SU-DHL-6 (cell line): Measurements from ENCODE around the gene NCAM2.

Experiments
- H2AFZ ChIP-seq: fragments of 200-600 bp; sonication (generic); 2 replicates; pipeline ENCODE4 v1.6.1; 2014; ENCODE audit warnings: low read depth, mild to moderate bottlenecking, moderate library complexity, mixed read lengths, antibody characterized with exemption, low read length; ENCODE audit not compliant: severe bottlenecking
- H3F3A ChIP-seq: fragments of 200-600 bp; shearing (Covaris generic); 2 replicates; pipeline ENCODE4 v1.6.0; 2016; ENCODE audit warnings: antibody characterized with exemption, mild to moderate bottlenecking; ENCODE audit not compliant: insufficient read depth
- H3K27ac ChIP-seq: fragments of 200-600 bp; sonication (generic); 2 replicates; pipeline ENCODE4 v1.5.1; 2016; ENCODE audit warnings: low read depth, mild to moderate bottlenecking, low read length, moderate library complexity, mixed read lengths
- H3K27me3 ChIP-seq: fragments of 200-600 bp; sonication (generic), shearing (Covaris generic); 2 replicates; pipeline ENCODE4 v1.6.0; 2014; ENCODE audit warnings: mild to moderate bottlenecking, low read length
- H3K36me3 ChIP-seq: fragments of 200-600 bp; sonication (generic); 2 replicates; pipeline ENCODE4 v1.6.1; 2014; ENCODE audit warnings: mild to moderate bottlenecking, low read length, mixed read lengths
- H3K4me2 ChIP-seq: fragments of 300-600, 200-600 bp; shearing (Covaris generic), sonication (generic); 2 replicates; pipeline ENCODE4 v1.6.0; 2014; ENCODE audit warnings: low read length, low read depth, mild to moderate bottlenecking; ENCODE audit not compliant: poor library complexity, severe bottlenecking
- H3K4me3 ChIP-seq: fragments of 200-600 bp; sonication (generic); 2 replicates; pipeline ENCODE4 v1.5.1; 2014; ENCODE audit warnings: antibody characterized with exemption, low read length, mild to moderate bottlenecking, mixed read lengths; ENCODE audit not compliant: insufficient read depth, poor library complexity, severe bottlenecking
- H3K79me2 ChIP-seq: fragments of 200-600 bp; sonication (generic); 2 replicates; pipeline ENCODE4 v1.6.1; 2014; ENCODE audit warnings: mild to moderate bottlenecking, low read length, moderate library complexity; ENCODE audit not compliant: insufficient read depth
- H3K9ac ChIP-seq: fragments of 200-600 bp; sonication (generic); 2 replicates; pipeline ENCODE4 v1.7.0; 2014; ENCODE audit warnings: mild to moderate bottlenecking, low read length
- H3K9me2 ChIP-seq: fragments of 200-600 bp; sonication (generic); replicated peaks from 2 replicates; pipeline ENCODE4 v1.6.1; 2014; ENCODE audit warnings: low read length; ENCODE audit not compliant: insufficient read depth
- H3K9me3 ChIP-seq: fragments of 200-600 bp; sonication (generic); 2 replicates; pipeline ENCODE4 v1.6.1; 2014; ENCODE audit warnings: low read length, mixed read lengths; ENCODE audit not compliant: insufficient read depth
- H4K20me1 ChIP-seq: fragments of 200-600 bp; sonication (generic); 2 replicates; pipeline ENCODE4 v1.6.1; 2014; ENCODE audit warnings: low read depth, mild to moderate bottlenecking, antibody characterized with exemption, low read length, moderate library complexity, mixed read lengths
- EZH2phosphoT487 ChIP-seq: fragments of 200-600 bp; sonication (generic), shearing (Covaris generic); conservative IDR thresholded peaks from 2 replicates; pipeline ENCODE4 v1.6.1; 2018; ENCODE audit warnings: mild to moderate bottlenecking, antibody characterized with exemption, low read length, moderate library complexity, mixed read lengths
- TF ChIP-seq, protein P1 (sequence below): fragments of 200-600 bp; sonication (generic); IDR thresholded peaks from one replicate; pipeline ENCODE4 v1.5.1; 2017; ENCODE audit warnings: antibody characterized with exemption, mild to moderate bottlenecking, low read length, moderate library complexity; ENCODE audit not compliant: insufficient read depth, poor library complexity, severe bottlenecking

NCAM2 gene

GRCh38 chr21:21241391-21241790, 243.2 kb downstream of the NCAM2 start:
- H3K27me3 ChIP-seq = no peaks in the 10 kb centered on the region
- H3K36me3 ChIP-seq = no peaks in the 10 kb centered on the region
- no peak overlapping the region for H3K27ac ChIP-seq
- no peaks in the 10 kb centered on the region for H3F3A ChIP-seq
- no peak overlapping the region for H3K4me3 ChIP-seq
- no peak overlapping the region for H3K4me2 ChIP-seq
- no peaks in the 10 kb centered on the region for H3K79me2 ChIP-seq
- no peaks in the 10 kb centered on the region; the same call in 1 of the 2 replicates for H3K9me2 ChIP-seq
- no peak overlapping the region for H3K9ac ChIP-seq
- TF ChIP-seq EZH2phosphoT487 = no peak
- TF ChIP-seq, protein P1, sequence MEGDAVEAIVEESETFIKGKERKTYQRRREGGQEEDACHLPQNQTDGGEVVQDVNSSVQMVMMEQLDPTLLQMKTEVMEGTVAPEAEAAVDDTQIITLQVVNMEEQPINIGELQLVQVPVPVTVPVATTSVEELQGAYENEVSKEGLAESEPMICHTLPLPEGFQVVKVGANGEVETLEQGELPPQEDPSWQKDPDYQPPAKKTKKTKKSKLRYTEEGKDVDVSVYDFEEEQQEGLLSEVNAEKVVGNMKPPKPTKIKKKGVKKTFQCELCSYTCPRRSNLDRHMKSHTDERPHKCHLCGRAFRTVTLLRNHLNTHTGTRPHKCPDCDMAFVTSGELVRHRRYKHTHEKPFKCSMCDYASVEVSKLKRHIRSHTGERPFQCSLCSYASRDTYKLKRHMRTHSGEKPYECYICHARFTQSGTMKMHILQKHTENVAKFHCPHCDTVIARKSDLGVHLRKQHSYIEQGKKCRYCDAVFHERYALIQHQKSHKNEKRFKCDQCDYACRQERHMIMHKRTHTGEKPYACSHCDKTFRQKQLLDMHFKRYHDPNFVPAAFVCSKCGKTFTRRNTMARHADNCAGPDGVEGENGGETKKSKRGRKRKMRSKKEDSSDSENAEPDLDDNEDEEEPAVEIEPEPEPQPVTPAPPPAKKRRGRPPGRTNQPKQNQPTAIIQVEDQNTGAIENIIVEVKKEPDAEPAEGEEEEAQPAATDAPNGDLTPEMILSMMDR = no peak
- peak overlapping the region; percentile 38 for H2AFZ ChIP-seq
- 0 out of 2 replicates have a peak, but pooled peaks cover 3% of the 10 kb centered on the region for H3K9me3 ChIP-seq
- H4K20me1 ChIP-seq = no peaks in the 10 kb centered on the region

- Histone ChIP-seq H3K4me2 (no peak overlapping the region), H3K27ac (no peak overlapping the region), H3K27me3 (no peaks in the 10 kb centered on the region), H2AFZ (no peak overlapping the region), H3F3A (no peaks in the 10 kb centered on the region), H3K9me2 (no peaks in the 10 kb centered on the region; the same call in 1 of the 2 replicates), H3K9me3 (no peaks in the 10 kb centered on the region), H3K36me3 (no peaks in the 10 kb centered on the region), H3K9ac (no peak overlapping the region), H3K79me2 (no peaks in the 10 kb centered on the region), H4K20me1 (no peaks in the 10 kb centered on the region), H3K4me3 (no peak overlapping the region)
- TF ChIP-seq, protein P1 = no peak
- TF ChIP-seq EZH2phosphoT487 = no peak
These were observed 247.8 kb downstream of the NCAM2 start for GRCh38 chr21:21246007-21246406.

DNA sequence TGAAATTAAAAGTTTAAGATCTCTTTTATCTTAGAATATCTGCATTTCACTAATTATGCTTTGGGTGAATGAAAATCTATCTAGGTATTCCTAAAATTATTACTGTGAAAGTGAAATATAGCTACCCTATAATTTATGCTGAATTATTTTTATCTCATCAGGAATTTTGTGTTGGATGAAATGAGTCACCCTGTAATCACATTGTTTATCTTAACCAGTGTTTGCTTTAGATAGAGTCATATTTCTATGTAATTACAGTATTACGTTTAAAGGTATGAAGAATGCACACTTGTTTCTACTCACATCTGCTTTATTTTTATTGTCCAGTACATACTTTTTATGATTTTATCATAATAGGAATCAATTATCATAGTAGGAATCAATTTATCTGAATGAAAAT, 249.2 kb downstream of the NCAM2 start:
- Histone ChIP-seq H3K27ac (no peak overlapping the region), H2AFZ (no peak overlapping the region), H3K9me2 (no peaks in the 10 kb centered on the region; the same call in 1 of the 2 replicates), H4K20me1 (no peaks in the 10 kb centered on the region), H3K9ac (no peak overlapping the region), H3K4me3 (no peak overlapping the region), H3K4me2 (no peak overlapping the region), H3K27me3 (no peaks in the 10 kb centered on the region), H3K9me3 (no peaks in the 10 kb centered on the region), H3F3A (no peaks in the 10 kb centered on the region), H3K79me2 (no peaks in the 10 kb centered on the region), H3K36me3 (no peaks in the 10 kb centered on the region)
- TF ChIP-seq, protein P1 = no peak
- TF ChIP-seq EZH2phosphoT487 = no peak
